Measurements from ENCODE around the gene DAPK2.

- TF ChIP-seq TAF1 (IDR thresholded peaks at IDR 0.05; ENCODE audit: borderline replicate concordance, insufficient read depth, low read length) (no peak), POLR2AphosphoS5 (IDR thresholded peaks at IDR 0.05; ENCODE audit: low read depth, low read length) (no peak), SIN3A (IDR thresholded peaks at IDR 0.05; ENCODE audit: borderline replicate concordance, insufficient read depth, low read length) (no peak), REST (IDR thresholded peaks at IDR 0.05; ENCODE audit: insufficient read depth in 1 of 2, low read depth in 2 of 2, low read length in 2 of 2) (no peak)
These were observed 21.9 kb downstream of the DAPK2 start for GRCh38 chr15:64024172-64025050.

All from PFSK-1 (cell line).